ENCODE measurements around the gene SLC13A3.
A peak's percentile ranks its signal among the peaks of the same experiment; 100 is the strongest.

The SLC13A3 gene

GRCh38 chr20:46519471-46520068, 131.7 kb downstream of the SLC13A3 start:
- no peak for DNase-seq

GRCh38 chr20:46512943-46513844, 138.1 kb downstream of the SLC13A3 start, which contains the start of gene ZNF334:
Gene ZNF334, minus strand, starts transcription at chr20:46513559. Its CDS starts 1,457 bp downstream, at chr20:46512102.
- DNase-seq = peak; percentile 40 to 82

- no peak for DNase-seq
Observed at GRCh38 chr20:46509523-46509922, 141.7 kb downstream of the SLC13A3 start.
